ENCODE results near the gene GPD2. TPM values are rescaled to one million over a fixed set of nuclear protein-coding genes. Genes with fewer than 3 reads are reported as not detected.

Gene GPD2
- total and polyA plus RNA-seq, 4 donors: 30.6 to 92.4 (median 50.3) TPM

DNA sequence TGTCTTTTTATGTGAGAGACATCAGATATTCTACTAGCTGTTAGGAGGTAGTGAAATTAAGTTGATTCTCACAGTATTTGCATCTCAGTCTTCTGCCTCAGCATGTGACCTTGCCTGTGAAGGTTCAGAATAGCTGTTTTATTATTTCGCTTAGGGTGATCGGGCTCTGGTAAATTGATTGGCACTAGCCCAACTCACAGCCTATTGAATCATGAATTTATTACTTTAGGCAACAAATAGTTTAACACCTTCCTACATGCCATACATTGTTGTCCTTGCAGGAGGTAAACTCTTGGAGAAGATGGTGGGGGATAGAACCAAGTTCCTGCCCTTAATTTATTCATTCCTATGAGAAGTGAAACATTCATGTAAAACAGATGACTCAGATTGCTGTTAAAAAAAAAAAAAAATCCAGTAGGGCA is 101.9 kb downstream of the GPD2 start:
- H3K4me1 ChIP-seq (ENCODE audit: control insufficient read depth, insufficient read depth, low read length): no peaks in the 10 kb centered on the region

DNA sequence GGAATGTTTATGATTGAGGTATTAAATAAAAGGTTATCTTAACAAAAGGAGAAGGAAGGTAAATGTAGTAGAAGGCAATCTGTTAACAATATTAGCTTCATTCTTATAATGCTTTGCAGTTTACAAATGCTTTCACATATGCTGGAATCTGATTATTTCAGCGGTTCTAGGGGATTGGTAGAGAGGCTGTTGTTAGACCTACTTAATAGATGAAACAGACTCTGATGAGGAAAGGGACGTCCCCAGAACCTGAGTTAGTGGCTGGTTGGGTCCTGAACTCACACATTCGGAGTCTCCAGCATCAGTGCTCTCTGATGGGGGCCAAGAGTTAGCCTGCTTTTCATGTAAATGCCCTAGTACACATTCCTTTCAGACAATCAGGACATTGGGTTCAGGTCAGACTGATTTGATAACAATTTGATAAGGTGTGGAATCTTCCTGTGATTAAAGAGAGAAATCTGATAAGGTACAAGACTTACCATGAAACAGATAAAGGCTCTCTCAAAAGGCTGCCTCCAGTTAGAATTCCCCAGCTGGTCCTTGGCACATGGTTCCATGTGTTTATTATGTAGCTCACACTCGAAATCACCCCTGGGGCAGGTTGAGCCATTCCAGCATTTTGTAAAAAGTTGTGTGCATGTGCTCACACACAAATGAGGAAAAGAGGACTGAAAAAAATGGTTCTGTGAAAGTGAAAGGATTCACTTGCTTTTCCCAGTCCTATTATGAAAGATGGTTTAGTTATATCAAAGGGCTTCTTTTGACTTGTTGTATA is 103.1 kb downstream of the GPD2 start:
- H3K4me3 ChIP-seq (ENCODE audit: low read depth, low read length): no peak overlapping the region
- no peaks in the 10 kb centered on the region for H3K27me3 ChIP-seq (ENCODE audit: control insufficient read depth, insufficient read depth, low read length)
- H3K9me3 ChIP-seq (ENCODE audit: control insufficient read depth, insufficient read depth, low read length): no peaks in the 10 kb centered on the region
- peak in 2 of 6 donors; percentile 37 to 49 for DNase-seq (ENCODE audit: low read depth in 4 of 6, low spot score in 6 of 6)
- H3K36me3 ChIP-seq (ENCODE audit: control insufficient read depth, insufficient read depth, low read length): no peaks in the 10 kb centered on the region
- no peak overlapping the region for H3K27ac ChIP-seq (ENCODE audit: low read depth, low read length)
- 75% methylated on average over 2 of the region's 4 CpGs for WGBS (ENCODE audit: insufficient coverage)
- no peaks in the 10 kb centered on the region for H3K4me1 ChIP-seq (ENCODE audit: control insufficient read depth, insufficient read depth, low read length)

More for the DNA sequence above, 101.9 kb downstream of the GPD2 start:
- Histone ChIP-seq H3K36me3 (ENCODE audit: control insufficient read depth, insufficient read depth, low read length) (no peaks in the 10 kb centered on the region), H3K9me3 (ENCODE audit: control insufficient read depth, insufficient read depth, low read length) (peaks cover 2% of the 10 kb centered on the region), H3K4me3 (ENCODE audit: low read depth, low read length) (no peak overlapping the region), H3K27ac (ENCODE audit: low read depth, low read length) (no peak overlapping the region), H3K27me3 (ENCODE audit: control insufficient read depth, insufficient read depth, low read length) (no peaks in the 10 kb centered on the region)
- DNase-seq (ENCODE audit: low read depth in 4 of 6, low spot score in 6 of 6): no peak
- WGBS (ENCODE audit: insufficient coverage): no CpG with 5 or more reads among the region's 2 CpGs

DNA sequence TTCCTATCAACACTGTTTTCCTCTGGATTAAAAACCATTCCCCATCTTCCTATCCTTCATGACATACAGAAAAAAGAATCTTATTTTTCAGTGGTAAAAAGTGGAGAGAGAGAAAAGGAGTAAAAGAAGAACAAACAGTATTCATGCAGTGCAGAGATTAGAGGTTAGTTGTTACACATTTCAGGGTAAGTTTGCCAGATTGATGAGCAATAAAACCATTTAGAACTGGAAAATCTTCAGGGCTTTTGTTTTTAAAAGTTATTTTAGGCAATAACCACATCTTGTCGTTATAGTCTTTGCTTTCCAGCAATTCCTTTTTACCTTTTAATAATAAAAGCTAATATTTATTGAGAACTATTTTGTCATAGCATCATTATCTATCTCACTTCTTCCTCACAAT is 104.5 kb downstream of the GPD2 start:
- no peak overlapping the region for H3K4me3 ChIP-seq (ENCODE audit: low read depth, low read length)
- H3K4me1 ChIP-seq (ENCODE audit: control insufficient read depth, insufficient read depth, low read length): no peaks in the 10 kb centered on the region
- no peak overlapping the region for H3K27ac ChIP-seq (ENCODE audit: low read depth, low read length)
- H3K9me3 ChIP-seq (ENCODE audit: control insufficient read depth, insufficient read depth, low read length): no peaks in the 10 kb centered on the region
- H3K27me3 ChIP-seq (ENCODE audit: control insufficient read depth, insufficient read depth, low read length): no peaks in the 10 kb centered on the region
- H3K36me3 ChIP-seq (ENCODE audit: control insufficient read depth, insufficient read depth, low read length): no peaks in the 10 kb centered on the region
- no CpG with 5 or more reads among the region's 1 CpG for WGBS (ENCODE audit: insufficient coverage)
- DNase-seq (ENCODE audit: low read depth in 4 of 6, low spot score in 6 of 6): no peak

DNA sequence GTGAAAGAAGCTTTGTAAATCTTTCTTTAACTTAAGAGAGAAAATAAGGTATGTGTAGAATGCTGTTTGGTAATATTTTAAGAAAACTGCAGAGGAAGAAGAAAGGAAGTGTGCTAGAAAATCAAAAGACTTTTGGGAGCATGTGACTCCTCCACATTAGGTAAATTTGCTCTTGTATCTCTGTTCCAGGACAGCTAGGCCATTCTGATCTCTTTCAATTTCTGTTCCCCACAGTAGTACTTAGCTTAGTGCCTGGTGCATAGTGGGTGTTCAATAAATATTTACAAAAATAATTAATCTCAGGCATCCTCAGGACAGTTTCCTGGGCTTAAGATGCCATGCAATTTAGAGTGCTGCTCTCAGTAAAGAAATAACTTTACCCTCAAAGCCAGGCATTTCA is 105.0 kb downstream of the GPD2 start:
- Histone ChIP-seq H3K27me3 (ENCODE audit: control insufficient read depth, insufficient read depth, low read length) (no peaks in the 10 kb centered on the region), H3K4me1 (ENCODE audit: control insufficient read depth, insufficient read depth, low read length) (no peaks in the 10 kb centered on the region), H3K9me3 (ENCODE audit: control insufficient read depth, insufficient read depth, low read length) (no peaks in the 10 kb centered on the region), H3K36me3 (ENCODE audit: control insufficient read depth, insufficient read depth, low read length) (no peaks in the 10 kb centered on the region), H3K27ac (ENCODE audit: low read depth, low read length) (peak overlapping the region; percentile 19), H3K4me3 (ENCODE audit: low read depth, low read length) (no peak overlapping the region)
- DNase-seq (ENCODE audit: low read depth in 4 of 6, low spot score in 6 of 6): no peak

DNA sequence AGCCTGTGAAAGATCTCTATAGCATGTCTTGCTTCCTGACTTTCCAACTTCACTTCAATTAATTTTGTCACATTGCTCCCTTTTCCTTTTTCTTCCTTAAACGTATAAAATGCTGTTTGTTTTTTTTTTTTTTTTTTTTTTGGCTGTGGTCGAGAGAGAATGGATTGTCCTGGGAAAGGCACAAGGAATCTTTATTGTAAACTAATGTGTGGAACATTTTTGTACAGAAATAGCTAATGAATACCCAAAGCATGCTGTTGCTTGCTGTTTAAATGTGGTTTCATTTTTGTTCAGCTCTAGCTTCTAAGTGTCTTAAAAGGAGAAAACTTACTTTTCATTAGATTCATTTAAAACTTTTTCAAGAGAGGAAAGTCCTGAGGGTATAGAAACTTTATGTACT is 105.5 kb downstream of the GPD2 start:
- H3K36me3 ChIP-seq (ENCODE audit: control insufficient read depth, insufficient read depth, low read length): no peaks in the 10 kb centered on the region
- H3K4me1 ChIP-seq (ENCODE audit: control insufficient read depth, insufficient read depth, low read length): no peaks in the 10 kb centered on the region
- DNase-seq (ENCODE audit: low read depth in 4 of 6, low spot score in 6 of 6): no peak
- H3K27ac ChIP-seq (ENCODE audit: low read depth, low read length): peak overlapping the region; percentile 19
- H3K27me3 ChIP-seq (ENCODE audit: control insufficient read depth, insufficient read depth, low read length): no peaks in the 10 kb centered on the region
- no peaks in the 10 kb centered on the region for H3K9me3 ChIP-seq (ENCODE audit: control insufficient read depth, insufficient read depth, low read length)
- WGBS (ENCODE audit: insufficient coverage): 0% methylated on average over 1 of the region's 2 CpGs
- H3K4me3 ChIP-seq (ENCODE audit: low read depth, low read length): no peak overlapping the region

DNA sequence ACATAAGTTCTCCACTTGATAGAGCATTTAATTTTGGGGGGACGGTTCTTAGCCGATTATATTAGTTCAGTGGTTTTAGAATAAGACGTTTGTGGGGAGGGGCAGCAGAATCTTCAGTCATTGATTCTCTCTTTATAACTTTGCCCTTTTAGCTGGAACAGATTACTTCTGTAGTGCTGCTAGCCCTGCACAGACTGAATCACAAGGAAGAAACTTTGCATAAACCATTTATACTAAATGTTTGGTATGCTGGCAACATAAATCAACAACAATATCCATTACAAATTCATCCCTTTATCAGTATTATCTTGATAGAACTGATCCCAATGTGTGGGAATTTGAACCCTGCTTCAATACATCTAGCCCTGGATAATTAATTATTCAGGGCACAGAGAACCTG is 112.2 kb downstream of the GPD2 start:
- Histone ChIP-seq H3K27me3 (ENCODE audit: control insufficient read depth, insufficient read depth, low read length) (no peaks in the 10 kb centered on the region), H3K9me3 (ENCODE audit: control insufficient read depth, insufficient read depth, low read length) (no peaks in the 10 kb centered on the region), H3K4me3 (ENCODE audit: low read depth, low read length) (no peak overlapping the region), H3K4me1 (ENCODE audit: control insufficient read depth, insufficient read depth, low read length) (no peaks in the 10 kb centered on the region), H3K36me3 (ENCODE audit: control insufficient read depth, insufficient read depth, low read length) (no peaks in the 10 kb centered on the region), H3K27ac (ENCODE audit: low read depth, low read length) (no peak overlapping the region)
- no peak for DNase-seq (ENCODE audit: low read depth in 4 of 6, low spot score in 6 of 6)
- WGBS (ENCODE audit: insufficient coverage): no CpG with 5 or more reads among the region's 3 CpGs

DNA sequence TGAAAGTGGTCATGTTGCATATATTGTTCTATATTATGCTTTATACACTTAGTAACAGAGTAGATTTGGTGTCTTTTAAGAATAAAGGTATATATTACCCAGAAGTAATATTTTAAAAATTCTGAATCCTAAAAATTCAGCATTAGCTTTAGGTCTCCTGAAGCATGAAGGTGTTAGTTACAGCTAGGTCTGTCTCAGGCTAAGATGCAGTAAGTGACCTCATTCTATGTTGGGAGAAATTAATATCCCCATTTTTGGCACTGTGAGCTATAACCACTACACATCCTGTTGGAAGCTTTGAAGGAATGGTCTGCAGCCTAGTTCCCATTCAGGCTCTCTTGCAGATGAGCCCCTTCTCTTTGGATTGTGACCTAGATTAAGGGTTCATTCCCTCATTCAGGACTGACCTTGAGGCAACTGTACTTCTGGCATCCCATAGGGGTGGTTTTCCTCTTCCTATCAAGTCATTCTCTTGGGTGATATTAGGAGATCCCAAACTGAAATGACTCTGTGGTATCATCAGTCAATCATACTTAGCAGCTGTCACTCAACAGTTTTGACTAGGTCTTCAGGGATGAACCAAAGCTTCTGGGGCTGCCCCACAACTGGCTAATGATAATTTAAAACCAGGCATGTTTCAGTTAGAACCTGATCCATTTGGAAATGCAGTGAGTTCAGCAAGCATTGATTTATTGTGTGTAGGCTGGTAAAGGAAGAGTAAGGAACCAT is 117.7 kb downstream of the GPD2 start:
- H3K4me1 ChIP-seq (ENCODE audit: control insufficient read depth, insufficient read depth, low read length): no peaks in the 10 kb centered on the region
- no peak overlapping the region for H3K27ac ChIP-seq (ENCODE audit: low read depth, low read length)
- no peak for DNase-seq (ENCODE audit: low read depth in 4 of 6, low spot score in 6 of 6)
- H3K36me3 ChIP-seq (ENCODE audit: control insufficient read depth, insufficient read depth, low read length): no peaks in the 10 kb centered on the region
- no peaks in the 10 kb centered on the region for H3K27me3 ChIP-seq (ENCODE audit: control insufficient read depth, insufficient read depth, low read length)
- no peaks in the 10 kb centered on the region for H3K9me3 ChIP-seq (ENCODE audit: control insufficient read depth, insufficient read depth, low read length)
- no peak overlapping the region for H3K4me3 ChIP-seq (ENCODE audit: low read depth, low read length)

DNA sequence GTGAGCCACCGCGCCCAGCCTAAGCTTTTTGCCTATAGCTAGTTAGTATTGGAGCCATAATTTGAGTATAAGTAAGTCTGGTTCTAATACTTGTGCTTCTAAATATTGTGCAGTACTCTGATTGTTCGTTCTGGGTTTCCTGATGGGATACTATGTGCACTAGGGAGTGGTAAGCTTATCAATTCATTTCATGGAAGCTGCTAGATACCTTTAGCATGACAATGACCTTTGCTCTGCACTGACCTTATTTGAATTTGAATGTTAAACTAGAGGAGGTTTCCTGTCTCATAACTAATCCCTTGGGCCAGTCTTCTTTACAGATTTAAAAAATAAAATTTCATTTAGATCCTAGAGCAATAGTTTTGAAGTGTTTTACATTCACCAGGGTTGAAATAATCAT is 125.1 kb downstream of the GPD2 start:
- Histone ChIP-seq H3K36me3 (ENCODE audit: control insufficient read depth, insufficient read depth, low read length) (no peaks in the 10 kb centered on the region), H3K27me3 (ENCODE audit: control insufficient read depth, insufficient read depth, low read length) (no peaks in the 10 kb centered on the region), H3K9me3 (ENCODE audit: control insufficient read depth, insufficient read depth, low read length) (no peaks in the 10 kb centered on the region), H3K4me3 (ENCODE audit: low read depth, low read length) (no peak overlapping the region), H3K4me1 (ENCODE audit: control insufficient read depth, insufficient read depth, low read length) (no peaks in the 10 kb centered on the region), H3K27ac (ENCODE audit: low read depth, low read length) (no peak overlapping the region)
- DNase-seq (ENCODE audit: low read depth in 4 of 6, low spot score in 6 of 6): no peak
- WGBS (ENCODE audit: insufficient coverage): 100% methylated on average over 2 of the region's 3 CpGs

DNA sequence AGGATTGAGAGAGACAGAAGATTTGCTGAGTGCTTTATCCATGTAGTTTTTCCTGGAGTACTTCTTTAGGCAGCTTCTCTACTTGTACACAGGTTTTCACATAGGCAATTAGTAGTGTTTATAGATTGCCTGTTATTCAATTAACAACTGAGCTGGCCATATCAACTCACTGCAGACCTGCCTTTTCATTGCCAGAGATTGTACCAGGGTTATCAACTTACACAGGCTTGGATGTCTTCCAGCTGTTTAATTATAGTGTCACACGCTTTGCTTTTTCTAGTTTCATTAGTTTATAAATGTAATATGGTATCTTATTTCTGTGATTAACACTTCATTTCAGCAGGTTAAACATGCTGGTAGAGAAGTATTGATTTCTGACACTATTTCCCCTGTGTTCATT is 125.9 kb downstream of the GPD2 start:
- no peak overlapping the region for H3K27ac ChIP-seq (ENCODE audit: low read depth, low read length)

More for the DNA sequence above, 125.9 kb downstream of the GPD2 start:
- no peaks in the 10 kb centered on the region for H3K36me3 ChIP-seq (ENCODE audit: control insufficient read depth, insufficient read depth, low read length)
- no CpG with 5 or more reads among the region's 1 CpG for WGBS (ENCODE audit: insufficient coverage)
- no peaks in the 10 kb centered on the region for H3K4me1 ChIP-seq (ENCODE audit: control insufficient read depth, insufficient read depth, low read length)
- no peaks in the 10 kb centered on the region for H3K9me3 ChIP-seq (ENCODE audit: control insufficient read depth, insufficient read depth, low read length)
- no peaks in the 10 kb centered on the region for H3K27me3 ChIP-seq (ENCODE audit: control insufficient read depth, insufficient read depth, low read length)
- no peak overlapping the region for H3K4me3 ChIP-seq (ENCODE audit: low read depth, low read length)
- DNase-seq (ENCODE audit: low read depth in 4 of 6, low spot score in 6 of 6): peak in 1 of 6 donors; percentile 61
